Germinal center (tissue), 1 donor: ENCODE measurements around the gene CCL13.

ENCODE experiments used
- DNase-seq: peaks from one replicate; pipeline ENCODE4 v3.0.0; 2012; ENCODE audit warnings: mixed read lengths, low spot score

Gene CCL13

GRCh38 chr17:34384822-34385605, 28.7 kb downstream of the CCL13 start:
- no peak for DNase-seq

GRCh38 chr17:34386343-34386696, 30.0 kb downstream of the CCL13 start:
- no peak for DNase-seq

GRCh38 chr17:34386697-34387550, 30.6 kb downstream of the CCL13 start:
- no peak for DNase-seq

- no peak for DNase-seq
Measured at GRCh38 chr17:34387566-34387965, 31.3 kb downstream of the CCL13 start.

GRCh38 chr17:34389126-34389750, 33.0 kb downstream of the CCL13 start:
- DNase-seq, result no peak

- no peak for DNase-seq
Measured at GRCh38 chr17:34390649-34391048, 34.4 kb downstream of the CCL13 start.

- no peak for DNase-seq
Measured at GRCh38 chr17:34391241-34391640, 35.0 kb downstream of the CCL13 start.

- no peak for DNase-seq
Measured at GRCh38 chr17:34393401-34393800, 37.1 kb downstream of the CCL13 start.

- no peak for DNase-seq
Measured at GRCh38 chr17:34397265-34397664, 41.0 kb downstream of the CCL13 start.

GRCh38 chr17:34398990-34399389, 42.7 kb downstream of the CCL13 start:
- no peak for DNase-seq

GRCh38 chr17:34399725-34400124, 43.4 kb downstream of the CCL13 start:
- DNase-seq, result no peak

- peak; percentile 14 for DNase-seq
Measured at GRCh38 chr17:34400301-34400931, 44.1 kb downstream of the CCL13 start.

- no peak for DNase-seq
Measured at GRCh38 chr17:34401165-34401564, 44.9 kb downstream of the CCL13 start.

GRCh38 chr17:34403006-34403405, 46.7 kb downstream of the CCL13 start:
- DNase-seq, result no peak

GRCh38 chr17:34406226-34406625, 49.9 kb downstream of the CCL13 start:
- no peak for DNase-seq
